NCI-H1694 treated with DMSO at 0.1 percent for 48 hours (cell line): ENCODE measurements around the gene OR52I1.

ENCODE experiments used
- DNase-seq: peaks from one replicate; lab custom pipeline; 2025; lab: John Stamatoyannopoulos, UW

The OR52I1 gene, protein sequence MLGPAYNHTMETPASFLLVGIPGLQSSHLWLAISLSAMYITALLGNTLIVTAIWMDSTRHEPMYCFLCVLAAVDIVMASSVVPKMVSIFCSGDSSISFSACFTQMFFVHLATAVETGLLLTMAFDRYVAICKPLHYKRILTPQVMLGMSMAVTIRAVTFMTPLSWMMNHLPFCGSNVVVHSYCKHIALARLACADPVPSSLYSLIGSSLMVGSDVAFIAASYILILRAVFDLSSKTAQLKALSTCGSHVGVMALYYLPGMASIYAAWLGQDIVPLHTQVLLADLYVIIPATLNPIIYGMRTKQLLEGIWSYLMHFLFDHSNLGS

DNA sequence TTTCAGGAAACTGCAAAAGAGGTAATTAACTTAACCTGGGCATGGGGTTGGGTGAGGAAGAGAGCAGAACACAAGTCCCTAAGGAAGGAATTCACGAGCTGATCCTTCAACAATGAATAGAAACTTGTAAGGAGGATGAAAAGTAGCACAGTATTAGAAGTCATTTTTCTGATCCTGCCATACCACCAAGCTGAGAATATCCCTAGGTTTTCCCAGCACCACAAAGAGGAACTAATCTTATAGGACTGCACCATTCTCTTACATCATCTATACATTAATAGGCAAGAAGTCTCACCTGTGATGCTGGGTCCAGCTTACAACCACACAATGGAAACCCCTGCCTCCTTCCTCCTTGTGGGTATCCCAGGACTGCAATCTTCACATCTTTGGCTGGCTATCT is at the start of gene OR52I1:
OR52I1 (plus strand) TSS at position 301 of the 400 bp plus-strand sequence; CDS start at position 301, 0 bp downstream.
- no peak for DNase-seq

DNA sequence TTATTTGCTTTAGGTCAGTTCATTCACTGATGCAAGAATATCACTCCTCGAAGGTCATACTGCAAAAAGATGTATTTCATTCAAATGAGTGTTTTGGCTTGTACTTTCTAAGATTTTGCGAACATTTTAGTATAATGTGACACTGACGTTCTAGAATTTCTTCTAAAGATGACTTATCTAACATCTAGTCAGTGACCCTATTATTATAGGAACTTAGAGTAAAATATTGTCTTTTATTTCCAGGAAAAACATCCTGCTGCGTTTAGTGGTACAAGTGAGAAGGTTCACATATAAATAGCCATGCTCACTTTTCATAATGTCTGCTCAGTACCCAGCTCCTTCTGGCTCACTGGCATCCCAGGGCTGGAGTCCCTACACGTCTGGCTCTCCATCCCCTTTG is 48.9 kb upstream of the OR52I1 start, which contains the start of gene OR52M1:
OR52M1 (plus strand) TSS at position 301 of the 400 bp plus-strand sequence; CDS start at position 301, 0 bp downstream.
- DNase-seq, result no peak

DNA sequence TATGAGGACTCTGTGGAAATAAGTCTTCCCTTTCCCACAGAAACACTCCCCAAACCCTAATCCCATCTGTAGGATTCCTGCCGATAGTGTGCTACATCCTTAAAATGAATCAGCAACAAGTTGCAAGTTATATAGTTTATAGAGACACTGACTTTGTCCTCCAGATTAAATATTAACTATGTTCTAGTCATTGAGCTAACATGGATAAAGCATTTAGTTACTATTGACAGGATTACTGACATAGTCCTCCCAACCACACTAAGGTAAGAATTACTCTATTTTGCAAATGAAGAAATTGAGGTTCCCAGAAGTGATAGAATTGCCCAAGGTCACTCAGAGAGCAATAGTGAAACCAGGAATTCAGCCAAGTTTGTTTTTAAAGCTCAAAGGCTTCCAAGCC is 47.0 kb upstream of the OR52I1 start:
- no peak for DNase-seq

DNA sequence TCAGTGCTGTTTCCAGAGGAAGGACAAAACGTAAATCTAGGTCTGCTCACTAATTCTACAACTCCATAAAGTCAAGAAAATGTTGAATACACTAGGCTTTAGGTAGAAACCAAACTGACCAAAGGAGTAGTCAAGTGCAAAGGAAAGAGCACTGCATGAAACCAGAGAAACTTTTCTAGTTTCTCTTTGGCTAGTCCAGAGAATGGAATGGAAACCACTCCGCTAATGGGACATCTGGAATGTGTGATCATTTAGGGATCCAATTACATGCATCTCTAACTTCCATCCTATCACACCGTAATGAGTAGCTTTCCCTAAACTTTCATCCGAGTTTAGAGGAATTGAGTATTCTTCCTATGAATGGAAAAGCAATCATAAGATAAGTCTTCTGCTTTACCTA is 46.4 kb upstream of the OR52I1 start:
- no peak for DNase-seq

DNA sequence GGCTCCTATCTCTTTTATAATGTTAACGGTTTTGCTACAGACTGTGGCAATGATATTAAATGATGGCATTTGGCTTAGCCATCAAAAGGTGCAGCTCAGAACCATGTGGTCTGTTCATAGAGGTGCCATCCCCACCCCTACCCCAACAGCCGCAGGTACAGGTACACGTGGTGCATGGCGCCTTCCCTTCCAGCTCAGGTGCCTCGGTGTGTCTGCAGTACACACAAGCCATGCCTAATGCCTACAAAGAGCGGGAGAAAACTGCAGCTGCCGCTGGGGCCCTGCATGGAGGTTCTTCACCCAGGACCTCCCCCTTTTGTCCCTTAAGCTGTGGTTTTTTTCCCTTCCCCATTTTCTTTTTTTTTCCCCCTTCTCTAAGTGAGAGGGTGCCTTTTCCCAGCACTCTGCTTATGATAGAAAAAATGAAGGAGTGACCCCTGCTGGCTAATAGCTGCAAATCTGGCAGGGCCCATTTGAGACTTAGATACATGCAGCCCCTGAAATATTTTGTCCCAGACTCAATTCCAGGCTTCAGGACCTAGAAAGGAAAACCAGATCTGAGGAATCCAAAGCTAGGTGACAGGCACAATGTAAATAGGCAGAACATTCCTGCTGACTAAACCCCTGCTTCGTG is 42.4 kb upstream of the OR52I1 start:
- no peak for DNase-seq

- no peak for DNase-seq
Observed at GRCh38 chr11:4559527-4560440, 34.1 kb upstream of the OR52I1 start.

DNA sequence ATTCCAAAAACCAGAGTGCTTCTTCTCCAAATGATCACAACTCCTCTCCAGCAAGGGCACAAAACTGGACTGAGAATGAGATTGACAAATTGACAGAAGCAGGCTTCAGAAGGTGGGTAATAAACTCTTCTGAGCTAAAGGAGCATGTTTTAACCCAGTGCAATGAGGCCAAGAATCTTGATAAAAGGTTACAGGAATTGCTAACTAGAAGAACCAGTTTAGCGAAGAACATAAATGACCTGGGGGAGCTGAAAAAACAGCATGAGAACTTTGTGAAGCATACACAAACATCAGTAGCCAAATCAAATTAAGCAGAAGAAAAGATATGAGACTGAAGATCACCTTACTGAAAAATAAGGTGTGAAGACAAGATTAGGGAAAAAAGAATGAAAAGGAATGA is 33.4 kb upstream of the OR52I1 start:
- no peak for DNase-seq

DNA sequence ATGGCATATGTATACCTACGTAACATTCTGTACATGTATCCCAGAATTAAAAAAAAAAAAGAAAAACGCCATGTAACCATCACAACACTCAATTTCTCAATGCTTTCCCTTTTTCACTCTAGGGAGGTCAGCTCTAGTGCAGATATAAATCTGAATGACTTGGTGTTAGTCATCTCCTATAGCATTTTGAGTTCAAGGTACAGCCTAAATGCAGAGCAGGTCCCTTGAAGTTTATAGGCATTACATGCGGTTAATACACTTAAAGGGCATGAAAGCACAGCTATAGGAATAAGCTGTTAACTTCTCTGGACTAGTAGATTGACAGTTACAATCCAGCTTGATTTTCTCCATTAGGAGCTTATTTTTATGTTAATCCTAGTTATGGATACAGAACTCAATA is 28.5 kb upstream of the OR52I1 start:
- DNase-seq, result no peak

- DNase-seq, result no peak
Observed at GRCh38 chr11:4569075-4569474, 24.8 kb upstream of the OR52I1 start.

DNA sequence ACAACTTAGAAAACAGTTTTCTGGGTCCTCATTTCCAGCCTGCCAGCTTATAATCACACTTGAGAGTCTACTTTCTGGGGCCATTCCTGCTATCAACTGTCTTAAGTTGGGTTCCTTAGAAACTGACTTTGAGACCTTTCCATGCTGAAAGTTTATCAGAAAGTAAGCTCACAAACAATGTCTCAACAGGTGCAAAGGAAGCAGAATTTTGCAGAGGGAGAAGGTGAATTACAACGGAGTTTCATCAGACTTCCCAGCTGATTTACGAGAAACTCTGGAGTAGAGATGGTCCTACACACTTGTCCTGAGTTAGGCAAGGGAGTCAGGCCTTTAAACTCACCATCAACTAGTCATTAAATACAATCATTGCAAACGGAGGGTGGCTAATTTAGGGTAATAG is 17.0 kb upstream of the OR52I1 start:
- no peak for DNase-seq

DNA sequence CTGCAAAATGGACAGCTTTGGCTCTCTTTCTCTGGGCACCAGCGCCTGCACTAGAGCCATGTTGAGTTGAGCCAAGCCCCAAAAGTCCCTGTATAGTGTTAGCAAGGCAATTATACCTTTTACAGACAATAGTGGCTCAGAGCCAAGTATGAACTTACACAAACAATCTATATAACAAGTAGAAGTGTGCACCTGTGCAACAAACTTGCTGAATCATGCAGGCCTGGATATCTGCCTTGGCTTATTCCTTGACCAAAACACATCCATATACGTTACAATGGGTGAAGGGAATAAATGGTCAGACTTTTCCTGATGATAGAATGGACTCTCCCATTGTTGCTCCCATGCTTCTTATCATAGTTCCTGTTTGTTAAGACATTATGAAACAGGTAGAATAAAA is 16.1 kb upstream of the OR52I1 start:
- DNase-seq, result no peak

DNA sequence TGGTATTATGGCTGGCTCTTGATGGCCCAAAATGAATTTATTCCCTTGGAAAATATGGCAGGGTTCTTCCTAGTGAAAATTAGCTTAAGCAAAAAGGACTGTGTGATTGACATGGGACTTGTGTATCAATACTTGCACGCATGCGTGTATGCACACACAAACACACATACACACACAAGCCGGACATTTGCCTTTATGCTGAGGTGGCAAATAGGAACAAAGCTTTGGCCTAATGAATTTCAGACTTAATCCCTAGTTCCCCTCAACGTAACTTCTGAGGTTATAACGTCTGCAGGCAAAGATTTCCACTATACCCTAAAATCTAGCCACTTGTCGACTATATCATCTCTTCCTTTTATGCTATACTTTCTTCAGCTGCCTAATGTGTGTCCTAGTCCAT is 15.2 kb upstream of the OR52I1 start:
- no peak for DNase-seq

DNA sequence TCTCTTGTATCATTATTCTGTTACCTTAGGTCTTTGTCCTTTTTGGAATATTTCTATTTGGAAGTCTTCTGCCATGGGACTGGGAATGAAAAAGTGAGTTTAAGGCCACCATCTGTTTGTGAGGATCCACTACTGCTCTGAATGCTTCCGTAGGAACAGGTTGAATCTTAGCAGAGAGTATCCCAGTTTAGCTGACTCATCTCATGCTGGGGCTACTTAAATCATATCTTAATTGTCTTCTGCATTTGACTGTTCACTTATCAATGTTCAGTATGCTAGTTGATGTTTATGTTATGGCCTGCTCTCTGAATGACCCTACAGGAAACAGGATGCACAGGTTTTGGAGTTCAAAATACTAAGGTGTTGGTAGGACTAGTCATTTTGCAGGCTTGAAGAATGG is 13.7 kb upstream of the OR52I1 start:
- no peak for DNase-seq

- DNase-seq, result no peak
Observed at GRCh38 chr11:4581443-4581842, 12.4 kb upstream of the OR52I1 start, which contains the start of gene OR52I2. OR52I2 (plus strand) TSS chr11:4581743.

- DNase-seq, result no peak
Observed at GRCh38 chr11:4589017-4589416, 4.8 kb upstream of the OR52I1 start.

- DNase-seq, result no peak
Observed at GRCh38 chr11:4605057-4605456, 11.2 kb downstream of the OR52I1 start.

DNA sequence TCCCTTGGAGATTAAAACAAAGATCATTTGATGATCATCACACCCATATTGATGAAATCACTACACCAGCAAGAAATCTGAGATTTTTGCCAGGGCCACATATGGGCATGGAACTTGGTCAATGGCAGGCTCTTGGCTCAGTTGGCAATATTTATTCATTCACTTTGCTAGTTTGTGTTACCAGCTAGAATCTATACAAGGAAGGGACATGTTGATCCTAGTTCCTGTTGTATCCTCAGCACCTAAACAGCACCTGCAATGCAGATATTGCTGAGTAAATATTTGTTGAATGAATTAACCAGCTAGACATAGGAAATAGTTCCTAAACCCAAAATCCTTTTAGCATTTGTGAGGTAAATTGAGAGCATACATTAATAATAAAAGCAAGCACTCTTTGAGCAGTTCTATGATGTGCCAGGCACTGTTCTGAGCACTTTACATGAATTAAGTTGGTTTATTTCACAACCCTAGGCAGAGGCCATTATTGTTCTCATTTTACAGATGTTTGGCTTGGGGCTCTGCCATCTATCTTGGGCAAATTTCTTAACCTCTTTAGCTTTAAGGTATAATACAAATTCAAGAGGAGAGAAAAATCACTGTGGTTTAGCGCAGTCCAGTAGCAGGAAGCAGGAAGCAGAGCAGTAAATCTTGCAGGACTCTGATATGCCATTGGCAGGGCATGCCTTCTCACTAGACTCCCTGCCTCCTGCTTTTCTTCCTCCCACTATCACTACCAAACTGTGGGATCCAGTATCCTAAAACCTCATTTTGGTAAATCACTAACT is 12.6 kb downstream of the OR52I1 start:
- DNase-seq, result no peak

DNA sequence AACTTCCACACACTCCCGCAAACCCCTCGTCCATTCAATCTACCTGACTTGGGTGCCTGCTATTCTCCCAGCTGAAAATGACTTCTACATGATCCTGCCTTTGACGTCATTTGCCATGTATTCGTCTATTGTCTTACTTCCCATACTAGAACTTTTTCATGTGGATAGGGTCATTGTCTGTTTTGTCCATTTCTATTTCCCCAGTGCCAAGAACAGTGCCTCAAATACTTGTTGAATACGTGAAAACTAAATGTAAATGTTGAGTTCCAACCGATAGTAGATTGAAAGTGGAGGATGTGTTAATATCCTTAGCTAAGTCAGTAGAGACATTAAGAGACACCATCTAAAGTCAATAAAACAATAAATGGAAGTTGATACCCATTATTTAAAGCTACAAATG is 13.3 kb downstream of the OR52I1 start:
- DNase-seq, result no peak

DNA sequence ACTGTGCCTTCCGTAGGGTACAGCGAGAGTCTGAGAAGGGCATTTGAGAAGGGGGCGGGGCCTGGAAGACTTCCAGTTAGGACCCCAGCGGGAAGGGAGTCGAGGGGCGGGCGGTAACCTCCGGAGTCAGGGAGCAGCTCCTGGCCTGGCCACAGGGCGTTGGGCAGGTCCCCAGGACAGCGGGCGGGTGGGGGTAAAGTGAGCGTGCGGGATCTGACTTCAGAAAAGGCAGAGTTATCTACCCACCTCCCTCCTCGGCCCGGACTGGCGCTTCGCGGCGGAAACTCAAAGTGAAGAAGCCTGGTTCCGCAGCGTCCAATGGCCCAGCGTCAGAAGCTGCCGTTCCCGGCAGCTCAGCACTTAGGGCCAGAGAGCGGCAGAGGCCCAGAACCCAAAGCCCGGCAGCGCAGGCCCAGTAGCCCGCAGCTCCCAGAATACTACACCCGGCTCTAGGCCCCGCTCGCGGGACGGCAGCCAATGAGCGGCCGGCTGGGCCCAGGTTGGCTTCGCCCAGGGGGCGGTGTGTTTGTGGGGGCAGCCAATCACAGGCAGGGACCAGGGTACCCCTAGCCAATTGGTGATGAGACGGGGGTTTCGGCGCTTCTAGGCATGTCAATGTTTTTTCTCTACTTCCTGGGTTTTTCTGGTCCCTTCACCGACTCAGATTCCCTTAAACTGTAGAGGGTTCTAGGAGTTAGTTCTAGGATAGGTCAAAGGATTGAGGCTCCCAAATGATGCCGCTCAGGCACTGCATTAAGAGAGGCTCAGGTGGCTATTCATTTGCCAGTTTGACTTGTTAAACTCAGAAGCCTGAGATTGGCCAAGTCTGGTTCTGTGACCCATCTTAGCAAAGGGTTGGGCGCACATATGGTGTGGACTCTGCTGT is 14.2 kb downstream of the OR52I1 start, which contains the start of gene TRIM68:
TRIM68 (minus strand) TSS at position 451 of the 886 bp plus-strand sequence. CDS start 2,727 bp downstream, outside the sequence.
- peak; percentile 70 for DNase-seq

DNA sequence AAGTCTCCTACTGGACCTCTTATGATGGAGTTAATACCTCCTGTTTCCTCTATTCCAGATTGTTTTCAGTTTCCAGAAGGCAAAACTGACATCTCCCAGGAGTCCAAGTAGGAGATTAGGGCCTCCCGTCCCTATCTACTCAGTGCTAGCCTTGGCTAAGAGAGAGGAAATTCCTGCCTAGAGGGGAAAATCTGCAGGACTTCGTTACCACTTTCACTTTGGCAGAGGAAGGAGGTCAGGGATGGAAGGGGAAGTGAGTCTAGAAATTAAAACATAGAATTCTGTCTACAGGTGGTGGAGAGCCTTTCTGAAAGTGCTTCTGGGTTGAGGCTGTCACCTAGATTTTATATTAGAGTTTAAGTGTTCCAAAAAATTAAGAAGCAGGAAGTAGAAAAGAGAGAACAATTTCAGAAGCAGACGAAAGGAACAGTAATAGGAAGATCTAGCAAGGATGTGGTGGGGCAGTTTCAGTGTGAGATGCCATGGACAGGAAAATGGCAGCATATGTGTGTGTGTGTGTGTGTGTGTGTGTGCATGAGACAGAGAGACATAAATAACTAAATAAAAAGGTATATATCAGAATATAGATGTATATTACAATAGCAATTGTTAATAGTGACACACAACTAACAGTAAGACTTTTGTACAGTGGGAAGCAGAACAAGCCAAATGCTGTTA is 16.6 kb downstream of the OR52I1 start:
- no peak for DNase-seq
